MG63 (cell line): ENCODE measurements around the gene SDHB. TPM values are rescaled to one million over a fixed set of nuclear protein-coding genes. Genes with fewer than 3 reads are reported as not detected.
A peak's percentile ranks its signal among the peaks of the same experiment; 100 is the strongest.

Experiments used
- DNase-seq: peaks from one replicate; pipeline ENCODE4 v3.0.0-alpha.2; 2020
- H3K27me3 ChIP-seq: fragments of 250-450 bp; sonication (Bioruptor Pico); 2 replicates; pipeline ENCODE4 v1.5.1; 2020; ENCODE audit warnings: mild to moderate bottlenecking, moderate library complexity
- H3K36me3 ChIP-seq: fragments of 250-450 bp; sonication (Bioruptor Pico); 2 replicates; pipeline ENCODE4 v1.5.1; 2020; ENCODE audit warnings: mild to moderate bottlenecking, moderate library complexity
- H3K4me3 ChIP-seq: fragments of 250-450 bp; sonication (Bioruptor Pico); 2 replicates; pipeline ENCODE4 v1.5.1; 2020; ENCODE audit warnings: mild to moderate bottlenecking, moderate library complexity
- H3K9me3 ChIP-seq: fragments of 250-450 bp; sonication (Bioruptor Pico); 2 replicates; pipeline ENCODE4 v1.5.1; 2020; ENCODE audit warnings: mild to moderate bottlenecking, moderate library complexity
- total RNA-seq: library from RNA; depleted of rRNA; stranded (reverse); fragments of >200 nt; shearing (Covaris generic); gene quantifications from 2 replicates; pipeline ENCODE4 v1.2.3, GENCODE V29; 2014; ENCODE audit warnings: low replicate concordance

SDHB gene
- total RNA-seq, 1 experiment from 2014 or later: 332 TPM

- peaks cover 16% of the 10 kb centered on the region for H3K36me3 ChIP-seq
- no peak for DNase-seq
- H3K4me3 ChIP-seq: no peak overlapping the region
- no peaks in the 10 kb centered on the region for H3K9me3 ChIP-seq
- no peaks in the 10 kb centered on the region for H3K27me3 ChIP-seq
Observed at GRCh38 chr1:16986962-16987361, 66.9 kb downstream of the SDHB start.

DNA sequence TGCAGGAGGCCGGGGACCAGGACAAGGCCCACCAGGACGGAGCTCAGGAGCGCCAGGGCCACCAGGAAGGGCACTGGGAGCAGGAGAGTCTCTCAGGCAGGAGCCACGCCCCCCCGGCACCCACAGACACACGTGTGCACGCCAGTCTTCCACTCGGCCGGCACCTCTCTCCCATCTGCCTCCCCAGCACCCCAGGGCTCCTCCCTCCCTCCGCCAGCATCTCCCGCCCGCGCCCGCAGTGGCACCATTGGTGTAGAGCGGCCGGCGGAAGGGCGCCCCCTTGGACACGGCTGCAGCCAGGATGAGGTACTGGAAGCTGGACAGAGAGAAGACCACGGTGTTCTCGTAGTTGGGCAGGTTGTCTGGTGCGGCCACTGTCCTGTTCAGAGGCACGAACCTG lies 67.3 kb downstream of the SDHB start:
- Histone ChIP-seq H3K27me3 (no peaks in the 10 kb centered on the region), H3K9me3 (no peaks in the 10 kb centered on the region), H3K36me3 (peaks cover 16% of the 10 kb centered on the region), H3K4me3 (no peak overlapping the region)
- no peak for DNase-seq

DNA sequence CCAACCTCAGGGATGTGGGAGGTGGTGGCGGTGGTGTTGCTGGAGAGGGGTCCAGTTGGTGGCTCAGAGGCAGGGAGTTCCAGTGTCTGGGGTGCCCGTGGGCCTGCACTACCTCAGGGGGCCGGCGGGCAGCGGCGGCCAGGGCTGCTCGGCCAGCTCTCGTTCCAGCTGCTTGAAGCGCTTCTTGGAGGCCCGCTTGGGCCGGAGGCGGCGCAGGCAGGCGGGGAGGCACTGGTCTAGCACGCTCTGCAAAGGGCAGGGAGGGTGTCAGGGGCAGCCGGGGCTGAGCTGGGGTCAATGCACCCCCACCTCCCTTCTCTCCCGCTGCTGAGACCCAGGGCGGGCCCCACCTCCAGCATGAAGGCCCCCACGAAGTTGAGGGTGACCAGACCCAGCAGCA lies 67.7 kb downstream of the SDHB start:
- no peaks in the 10 kb centered on the region for H3K27me3 ChIP-seq
- no peaks in the 10 kb centered on the region for H3K9me3 ChIP-seq
- peaks cover 16% of the 10 kb centered on the region for H3K36me3 ChIP-seq
- no peak overlapping the region for H3K4me3 ChIP-seq
- no peak for DNase-seq

- Histone ChIP-seq H3K36me3 (peaks cover 16% of the 10 kb centered on the region), H3K27me3 (no peaks in the 10 kb centered on the region), H3K9me3 (no peaks in the 10 kb centered on the region), H3K4me3 (no peak overlapping the region)
- DNase-seq: peak; percentile 100
Observed at GRCh38 chr1:16984717-16985116, 69.1 kb downstream of the SDHB start.

- Histone ChIP-seq H3K4me3 (no peak overlapping the region), H3K9me3 (no peaks in the 10 kb centered on the region), H3K27me3 (no peaks in the 10 kb centered on the region), H3K36me3 (peaks cover 22% of the 10 kb centered on the region)
- no peak for DNase-seq
Observed at GRCh38 chr1:16983649-16984048, 70.2 kb downstream of the SDHB start.

GRCh38 chr1:16982902-16983301 lies 70.9 kb downstream of the SDHB start:
- H3K4me3 ChIP-seq: no peak overlapping the region
- DNase-seq: no peak
- peaks cover 25% of the 10 kb centered on the region for H3K36me3 ChIP-seq
- no peaks in the 10 kb centered on the region for H3K9me3 ChIP-seq
- no peaks in the 10 kb centered on the region for H3K27me3 ChIP-seq

- H3K9me3 ChIP-seq: no peaks in the 10 kb centered on the region
- no peaks in the 10 kb centered on the region for H3K27me3 ChIP-seq
- peak; percentile 93 for DNase-seq
- H3K36me3 ChIP-seq: peaks cover 37% of the 10 kb centered on the region
- peak overlapping the region; percentile 75 for H3K4me3 ChIP-seq
Observed at GRCh38 chr1:16981269-16981849, 72.5 kb downstream of the SDHB start.

GRCh38 chr1:16980473-16981268 lies 73.2 kb downstream of the SDHB start, which contains the start of gene MFAP2:
Gene MFAP2 (minus strand): TSS chr1:16980620. CDS start chr1:16978273, 2,347 bp downstream.
- DNase-seq: peak; percentile 70
- Histone ChIP-seq H3K36me3 (peaks cover 44% of the 10 kb centered on the region), H3K4me3 (peak within 1 kb of the TSS; percentile 75), H3K27me3 (no peaks in the 10 kb centered on the region), H3K9me3 (no peaks in the 10 kb centered on the region)

GRCh38 chr1:16979475-16980327 lies 74.1 kb downstream of the SDHB start:
- peak; percentile 53 for DNase-seq
- Histone ChIP-seq H3K27me3 (no peaks in the 10 kb centered on the region), H3K36me3 (peaks cover 50% of the 10 kb centered on the region), H3K9me3 (no peaks in the 10 kb centered on the region), H3K4me3 (peak overlapping the region; percentile 75)

DNA sequence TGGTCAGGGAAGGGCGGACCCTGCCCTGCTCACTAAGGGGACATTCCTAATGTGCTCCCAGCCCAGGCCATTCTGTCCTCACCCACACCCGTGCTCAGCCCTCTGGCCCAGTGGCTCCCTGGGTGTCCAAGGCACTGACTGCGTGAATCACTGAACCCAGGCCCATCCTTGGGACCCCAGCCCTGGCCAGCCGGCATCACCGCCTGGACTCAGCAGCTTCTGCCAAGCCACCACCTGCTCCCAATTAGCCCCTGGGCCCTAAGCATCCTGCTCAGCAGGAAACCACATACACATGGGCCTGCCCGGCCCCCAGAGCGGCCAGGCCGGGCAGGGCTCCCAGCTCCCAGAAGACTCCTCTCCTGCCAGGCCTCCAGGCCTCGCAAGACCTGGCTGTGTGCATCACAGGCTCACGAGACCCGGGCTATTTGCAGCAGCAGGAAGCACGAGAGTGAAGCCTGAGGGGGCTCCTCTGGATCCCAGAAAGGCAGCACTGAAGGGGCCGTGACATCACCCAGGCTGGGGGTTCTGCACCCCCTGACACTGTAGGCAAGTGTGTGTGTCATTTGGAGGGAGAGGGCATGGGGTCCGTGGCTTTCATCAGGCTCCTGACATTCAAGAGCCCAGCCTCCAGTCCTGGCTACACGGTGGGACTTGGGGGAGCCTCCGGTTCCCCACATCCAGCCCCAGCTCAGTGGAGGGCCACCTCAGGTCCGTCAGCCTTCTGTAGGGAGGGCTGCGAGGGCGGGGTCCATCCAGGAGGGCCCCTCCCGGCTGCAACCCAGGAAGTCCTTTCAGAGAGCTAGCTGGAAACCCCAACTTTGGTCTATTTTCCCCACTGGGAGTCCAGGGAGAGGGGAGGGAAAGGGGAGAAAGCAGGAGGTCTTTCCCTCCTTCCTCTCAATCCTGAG lies 75.0 kb downstream of the SDHB start:
- Histone ChIP-seq H3K27me3 (no peaks in the 10 kb centered on the region), H3K9me3 (no peaks in the 10 kb centered on the region), H3K36me3 (peaks cover 49% of the 10 kb centered on the region), H3K4me3 (peak overlapping the region; percentile 75)
- DNase-seq: peak; percentile 93

- Histone ChIP-seq H3K27me3 (no peaks in the 10 kb centered on the region), H3K4me3 (peak overlapping the region; percentile 75), H3K36me3 (peaks cover 48% of the 10 kb centered on the region), H3K9me3 (no peaks in the 10 kb centered on the region)
- DNase-seq: no peak
Observed at GRCh38 chr1:16978139-16978538, 75.7 kb downstream of the SDHB start.

DNA sequence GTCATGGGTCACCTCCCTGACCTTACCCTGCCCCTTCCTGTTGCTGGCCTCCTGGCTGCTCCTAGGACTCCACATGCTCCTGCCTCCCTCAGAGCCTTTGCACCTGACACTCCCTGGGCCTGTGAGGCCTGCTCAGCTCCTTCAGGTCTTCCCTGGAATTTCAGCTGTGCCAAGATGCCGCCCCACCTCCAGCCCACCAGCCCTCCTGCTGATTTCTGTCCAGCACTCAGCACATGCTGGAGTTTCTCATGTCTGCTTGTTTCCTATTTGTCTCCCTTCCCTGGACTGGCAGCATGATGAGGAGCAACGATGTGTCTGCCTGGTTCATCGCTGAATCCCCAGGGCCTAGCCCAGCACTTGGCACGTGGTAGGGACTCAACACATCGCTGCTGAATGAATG lies 76.5 kb downstream of the SDHB start:
- DNase-seq: no peak
- no peaks in the 10 kb centered on the region for H3K27me3 ChIP-seq
- H3K9me3 ChIP-seq: no peaks in the 10 kb centered on the region
- H3K36me3 ChIP-seq: peaks cover 48% of the 10 kb centered on the region
- no peak overlapping the region for H3K4me3 ChIP-seq

DNA sequence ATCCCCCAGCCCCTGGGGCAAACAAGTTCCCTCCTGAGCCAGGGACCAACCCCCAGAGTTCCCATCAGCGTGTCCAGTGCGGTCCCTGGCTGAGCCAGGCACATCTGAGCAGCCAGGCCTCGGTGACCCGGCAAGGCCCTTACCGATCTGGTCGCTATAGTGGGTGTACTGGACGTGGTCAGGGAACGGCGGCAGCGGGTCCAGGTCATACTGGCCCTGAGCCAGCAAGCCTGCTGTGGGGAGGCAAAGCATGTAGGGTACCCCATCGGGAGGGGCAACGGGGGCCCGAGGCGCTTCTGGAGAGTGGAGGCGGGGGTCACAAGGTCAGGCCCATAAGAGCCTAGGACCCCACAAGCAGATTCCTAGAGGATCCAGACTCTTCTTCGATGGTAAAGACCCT lies 76.9 kb downstream of the SDHB start:
- H3K9me3 ChIP-seq: no peaks in the 10 kb centered on the region
- DNase-seq: no peak
- H3K36me3 ChIP-seq: peaks cover 48% of the 10 kb centered on the region
- H3K4me3 ChIP-seq: no peak overlapping the region
- no peaks in the 10 kb centered on the region for H3K27me3 ChIP-seq

DNA sequence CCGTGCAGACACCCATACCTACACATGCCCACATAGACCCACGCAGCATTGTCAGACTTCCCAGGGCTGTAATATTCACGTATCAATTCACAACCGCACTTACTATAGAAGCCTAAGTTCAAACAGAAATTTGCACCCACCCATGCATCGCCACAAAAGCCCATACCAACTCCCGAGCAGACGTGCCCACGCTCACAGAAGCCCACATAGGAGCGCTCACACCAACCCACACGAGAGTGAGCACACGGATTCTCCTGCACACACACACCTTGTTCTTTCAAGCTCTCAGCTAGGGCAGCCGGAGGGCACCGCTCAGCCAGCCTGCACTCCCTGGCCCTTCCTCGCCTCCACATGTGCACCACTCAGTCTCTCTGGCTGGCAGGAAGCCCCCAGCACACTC lies 78.0 kb downstream of the SDHB start:
- peaks cover 51% of the 10 kb centered on the region for H3K36me3 ChIP-seq
- H3K27me3 ChIP-seq: no peaks in the 10 kb centered on the region
- no peak overlapping the region for H3K4me3 ChIP-seq
- DNase-seq: no peak
- no peaks in the 10 kb centered on the region for H3K9me3 ChIP-seq

GRCh38 chr1:16975211-16975610 lies 78.6 kb downstream of the SDHB start:
- Histone ChIP-seq H3K9me3 (no peaks in the 10 kb centered on the region), H3K4me3 (no peak overlapping the region), H3K27me3 (no peaks in the 10 kb centered on the region), H3K36me3 (peaks cover 51% of the 10 kb centered on the region)
- no peak for DNase-seq

- Histone ChIP-seq H3K4me3 (no peak overlapping the region), H3K36me3 (peaks cover 44% of the 10 kb centered on the region), H3K27me3 (no peaks in the 10 kb centered on the region), H3K9me3 (no peaks in the 10 kb centered on the region)
- DNase-seq: no peak
Observed at GRCh38 chr1:16973215-16973614, 80.6 kb downstream of the SDHB start.
